Effector CD8-positive, alpha-beta T cell (primary cell): ENCODE results near the gene CTSA.

Experiments used
- DNase-seq: peaks from one replicate; lab custom pipeline; 2025; lab: John Stamatoyannopoulos, UW

CTSA gene

DNA sequence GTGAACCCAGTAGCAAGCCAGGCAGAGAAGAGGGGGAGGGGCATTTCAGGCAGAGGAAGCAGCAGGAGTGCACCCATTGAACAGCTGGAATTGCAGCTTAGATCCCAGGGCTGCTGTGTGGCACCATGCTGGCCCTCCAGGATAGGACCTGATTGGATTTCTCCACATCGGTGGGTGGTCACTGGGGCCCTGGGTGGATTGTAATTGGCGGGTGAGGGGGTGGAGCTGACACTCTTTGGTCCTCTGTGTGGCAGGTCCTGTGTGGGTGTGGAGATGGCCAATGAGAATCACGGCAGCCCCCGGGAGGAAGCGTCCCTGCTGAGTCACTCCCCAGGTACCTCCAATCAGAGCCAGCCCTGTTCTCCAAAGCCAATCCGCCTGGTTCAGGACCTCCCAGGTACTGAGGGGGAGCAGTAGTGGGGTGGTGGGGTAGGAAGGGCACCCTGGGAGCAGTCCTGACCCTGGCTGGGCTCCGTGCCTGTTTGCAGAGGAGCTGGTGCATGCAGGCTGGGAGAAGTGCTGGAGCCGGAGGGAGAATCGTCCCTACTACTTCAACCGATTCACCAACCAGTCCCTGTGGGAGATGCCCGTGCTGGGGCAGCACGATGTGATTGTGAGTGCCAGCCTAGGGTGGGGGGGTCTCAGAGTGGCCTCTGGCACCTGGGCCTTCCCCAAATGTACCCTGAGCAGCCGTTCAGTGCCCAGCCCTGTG, 47.7 kb downstream of the CTSA start:
- no peak for DNase-seq

GRCh38 chr20:45940053-45940452, 48.9 kb downstream of the CTSA start:
- no peak for DNase-seq

DNA sequence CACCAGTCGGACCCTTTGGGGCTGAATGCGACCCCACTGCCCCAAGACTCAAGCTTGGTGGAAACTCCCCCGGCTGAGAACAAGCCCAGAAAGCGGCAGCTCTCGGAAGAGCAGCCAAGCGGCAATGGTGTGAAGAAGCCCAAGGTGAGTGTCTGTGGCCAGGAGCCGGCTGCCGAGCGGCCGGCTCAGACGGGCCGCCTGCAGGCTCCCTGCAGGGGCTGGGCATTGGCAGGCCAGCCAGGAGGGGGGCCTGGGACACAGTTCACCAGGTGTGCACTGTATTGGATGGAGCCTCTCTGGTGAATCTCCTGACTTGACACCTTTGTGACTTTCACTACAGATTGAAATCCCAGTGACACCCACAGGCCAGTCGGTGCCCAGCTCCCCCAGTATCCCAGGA, 49.3 kb downstream of the CTSA start:
- DNase-seq = no peak

GRCh38 chr20:45943613-45944012, 52.5 kb downstream of the CTSA start:
- no peak for DNase-seq

GRCh38 chr20:45944151-45944964, 53.2 kb downstream of the CTSA start:
- no peak for DNase-seq

DNA sequence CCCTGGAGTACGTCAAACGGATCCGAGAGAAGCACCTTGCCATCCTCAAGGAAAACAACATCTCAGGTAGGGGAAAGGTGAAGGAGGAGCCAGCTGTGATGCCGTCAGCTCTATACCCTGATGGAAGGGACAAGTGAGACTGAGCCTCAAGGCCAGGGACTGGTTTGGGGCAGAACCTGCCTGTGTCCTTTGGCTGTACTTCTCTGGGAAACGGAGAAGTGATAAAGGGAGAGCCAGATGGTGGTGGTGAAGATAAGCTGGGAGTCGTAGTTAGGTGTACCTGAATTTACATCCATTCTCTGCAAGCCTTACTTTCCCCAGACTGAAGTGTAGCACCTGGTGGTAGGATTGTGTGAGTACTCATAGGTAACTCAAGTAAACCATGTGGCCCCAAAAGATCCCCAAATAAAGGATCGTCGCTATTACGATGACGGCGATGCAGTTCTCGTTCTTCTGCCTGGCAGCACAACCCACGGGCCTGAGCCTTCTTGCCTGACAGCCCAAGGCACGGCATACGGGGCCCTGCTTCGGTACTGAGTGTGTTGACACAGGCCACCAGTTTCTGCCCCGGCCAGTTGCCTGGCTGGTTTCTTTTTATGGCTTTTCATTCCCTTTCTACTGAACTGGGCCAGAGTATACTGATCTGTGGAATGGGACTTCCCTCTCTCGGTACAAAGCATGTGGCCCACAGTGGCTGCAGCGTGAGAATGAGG, 54.0 kb downstream of the CTSA start:
- no peak for DNase-seq

- DNase-seq = no peak
Observed at GRCh38 chr20:45945678-45946148, 54.6 kb downstream of the CTSA start.

- no peak for DNase-seq
Observed at GRCh38 chr20:45946149-45946970, 55.2 kb downstream of the CTSA start.

- no peak for DNase-seq
Observed at GRCh38 chr20:45947110-45947866, 56.2 kb downstream of the CTSA start.

- DNase-seq = no peak
Observed at GRCh38 chr20:45948261-45948733, 57.2 kb downstream of the CTSA start.
